GM12878 (cell line): ENCODE measurements around the gene CTRB2. TPM values are rescaled to one million over a fixed set of nuclear protein-coding genes. Genes with fewer than 3 reads are reported as not detected.

Experiments
- ATAC-seq: fragments of 200-7000 bp; cut with Tn5 transposase; 3 replicates; pipeline ENCODE4 v1.9.1; 2020; ENCODE audit warnings: mild to moderate bottlenecking, moderate library complexity
- BruUV-seq: library from RNA; stranded (reverse); fragments of 400-500 nt; replicated peaks from 2 replicates; lab custom pipeline; 2021; lab: Mats Ljungman, UMichigan
- CTCF ChIA-PET: fragments of 300-600 bp; sonication (Branson Sonifier 250); formaldehyde crosslinking; extraction: SDS; loops from one replicate; lab custom pipeline; 2021; ENCODE audit warnings: inconsistent platforms; lab: Yijun Ruan, JAX
- POLR2A ChIA-PET: fragments of 350-600 bp; formaldehyde crosslinking; extraction: SDS; loops from one replicate; lab custom pipeline; 2021; ENCODE audit warnings: inconsistent platforms; lab: Charles Lee
- RAD21 ChIA-PET: fragments of 300-600 bp; sonication (Branson Sonifier 250); formaldehyde crosslinking; loops from one replicate; lab custom pipeline; 2023; ENCODE audit warnings: antibody characterized with exemption; ENCODE audit not compliant: unreplicated experiment; lab: Charles Lee
- SMC1A ChIA-PET: fragments of 300-600 bp; sonication (Branson Sonifier 250); formaldehyde crosslinking; loops from one replicate; lab custom pipeline; 2023; ENCODE audit not compliant: unreplicated experiment, uncharacterized antibody; lab: Charles Lee
- DNase-seq: peaks from one replicate; pipeline ENCODE4 v3.0.0-alpha.2; 2011; ENCODE audit warnings: low read depth, low spot score
- FAIRE-seq: peaks from 3 replicates; lab custom pipeline; 2011; peaks lifted over from hg19 to GRCh38; lab: Jason Lieb, UNC
- H2AFZ ChIP-seq: 2 replicates; pipeline ENCODE4 v1.6.0; 2011; ENCODE audit warnings: low read depth, low read length, control low read depth; ENCODE audit not compliant: control insufficient read depth
- H3K27ac ChIP-seq: 2 replicates; pipeline ENCODE4 v1.5.1; 2011; ENCODE audit warnings: control low read depth; ENCODE audit not compliant: control insufficient read depth, insufficient read depth
- H3K27me3 ChIP-seq, 2 experiments: replicated peaks in 1 of 2; 2 replicates each; pipeline versions ENCODE4 v1.6.0 to v1.6.1; 2011; ENCODE audit warnings: low read length in 1 of 2; ENCODE audit not compliant: control insufficient read depth in 2 of 2, insufficient read depth in 2 of 2
- H3K36me3 ChIP-seq, 2 experiments: 2 replicates each; pipeline ENCODE4 v1.5.1; 2011; ENCODE audit warnings: low read length in 1 of 2; ENCODE audit not compliant: control insufficient read depth in 2 of 2, insufficient read depth in 2 of 2
- H3K4me1 ChIP-seq: 2 replicates; pipeline ENCODE4 v1.6.1; 2011; ENCODE audit warnings: mild to moderate bottlenecking, low read length, moderate library complexity, mixed read lengths; ENCODE audit not compliant: control insufficient read depth, insufficient read depth
- H3K4me2 ChIP-seq: 2 replicates; pipeline ENCODE4 v1.6.0; 2011; ENCODE audit warnings: control low read depth; ENCODE audit not compliant: control insufficient read depth, insufficient read depth
- H3K4me3 ChIP-seq: fragments of 200-600 bp; sonication (generic); 2 replicates; pipeline ENCODE4 v1.5.1; 2016
- H3K79me2 ChIP-seq: 2 replicates; pipeline ENCODE4 v1.6.0; 2011; ENCODE audit warnings: low read length; ENCODE audit not compliant: control insufficient read depth, insufficient read depth
- H3K9ac ChIP-seq: 2 replicates; pipeline ENCODE4 v1.8.0; 2011; ENCODE audit warnings: low read length, control low read depth, mixed read lengths; ENCODE audit not compliant: control insufficient read depth, insufficient read depth
- H3K9me3 ChIP-seq: replicated peaks from 3 replicates; pipeline ENCODE4 v1.5.1; 2011; ENCODE audit warnings: mild to moderate bottlenecking, low read length; ENCODE audit not compliant: control insufficient read depth, insufficient read depth
- H4K20me1 ChIP-seq: 2 replicates; pipeline ENCODE4 v1.6.0; 2011; ENCODE audit not compliant: control insufficient read depth, insufficient read depth
- CHD4 ChIP-seq: fragments of 200-600 bp; sonication (generic); IDR thresholded peaks from 2 replicates; pipeline ENCODE4 v1.6.1; 2016; ENCODE audit warnings: mild to moderate bottlenecking
- EP300 ChIP-seq, 2 experiments: fragments of 150-350 bp in 1 of 2; IDR thresholded peaks; 2 replicates each; pipeline ENCODE4 v1.6.1; 2011 to 2012; ENCODE audit warnings: low read depth in 2 of 2, low read length in 2 of 2, borderline replicate concordance in 1 of 2, improper control_type of control experiment in 1 of 2, inconsistent platforms in 1 of 2; ENCODE audit not compliant: control insufficient read depth in 1 of 2
- ESRRA ChIP-seq: IDR thresholded peaks from 2 replicates; pipeline ENCODE4 v1.6.1; 2012; ENCODE audit warnings: mild to moderate bottlenecking, low read length, improper control_type of control experiment
- HDAC2 ChIP-seq: fragments of 200-600 bp; sonication (generic); IDR thresholded peaks from 2 replicates; pipeline ENCODE4 v1.6.1; 2017
- HDGF ChIP-seq: fragments of 450-650 bp; IDR thresholded peaks from 2 replicates; pipeline ENCODE4 v1.6.1; 2016; ENCODE audit warnings: antibody characterized with exemption
- LARP7 ChIP-seq: fragments of 450-650 bp; IDR thresholded peaks from 2 replicates; pipeline ENCODE4 v1.6.1; 2017; ENCODE audit warnings: mild to moderate bottlenecking
- MEF2A ChIP-seq: IDR thresholded peaks from 2 replicates; pipeline ENCODE4 v1.6.1; 2011; ENCODE audit warnings: low read depth, mild to moderate bottlenecking, low read length, moderate library complexity; ENCODE audit not compliant: insufficient read depth
- MXI1 ChIP-seq: fragments of 150-350 bp; IDR thresholded peaks from 2 replicates; pipeline ENCODE4 v1.6.1; 2011; ENCODE audit warnings: low read depth, mild to moderate bottlenecking, inconsistent platforms, low read length, improper control_type of control experiment
- SMAD5 ChIP-seq: IDR thresholded peaks from 2 replicates; pipeline ENCODE4 v1.6.1; 2016; ENCODE audit warnings: antibody characterized with exemption, low read depth
- SMARCA5 ChIP-seq: fragments of 450-650 bp; IDR thresholded peaks from 2 replicates; pipeline ENCODE4 v1.6.1; 2017; ENCODE audit warnings: mild to moderate bottlenecking
- SP1 ChIP-seq: IDR thresholded peaks from one replicate; pipeline ENCODE4 v1.6.1; 2011; ENCODE audit warnings: low read depth, low read length
- SPI1 ChIP-seq: IDR thresholded peaks from 2 replicates; pipeline ENCODE4 v1.6.1; 2011; ENCODE audit warnings: low read depth, mild to moderate bottlenecking, low read length, moderate library complexity, borderline replicate concordance; ENCODE audit not compliant: insufficient read depth
- SREBF2 ChIP-seq: IDR thresholded peaks from 2 replicates; pipeline ENCODE4 v1.6.1; 2012; ENCODE audit warnings: mild to moderate bottlenecking, low read length
- SUZ12 ChIP-seq: fragments of 200-600 bp; sonication (generic); IDR thresholded peaks from one replicate; pipeline ENCODE4 v1.6.1; 2018; ENCODE audit warnings: antibody characterized with exemption, mild to moderate bottlenecking; ENCODE audit not compliant: unreplicated experiment
- TARDBP ChIP-seq: IDR thresholded peaks from 2 replicates; pipeline ENCODE4 v1.6.1; 2016; ENCODE audit warnings: borderline replicate concordance
- TBL1XR1 ChIP-seq: IDR thresholded peaks from 2 replicates; pipeline ENCODE4 v1.6.1; 2012; ENCODE audit warnings: low read depth, low read length, improper control_type of control experiment
- WRNIP1 ChIP-seq: IDR thresholded peaks from 2 replicates; pipeline ENCODE4 v1.6.1; 2011; ENCODE audit warnings: low read depth, low read length, improper control_type of control experiment, borderline replicate concordance
- ZBED1 ChIP-seq: IDR thresholded peaks from 2 replicates; pipeline ENCODE4 v1.6.1; 2016; ENCODE audit warnings: borderline replicate concordance
- ZNF24 ChIP-seq: fragments of 450-650 bp; IDR thresholded peaks from 2 replicates; pipeline ENCODE4 v1.6.1; 2017; ENCODE audit warnings: antibody characterized with exemption, mild to moderate bottlenecking
- WGBS: methylation state at CpG from one replicate; pipeline ENCODE4 v1.1.6; 2016; ENCODE audit warnings: low lambda C conversion rate; ENCODE audit not compliant: insufficient replicate concordance, insufficient coverage; ENCODE audit errors: missing lambda C conversion rate; 5-methylcytosine and 5-hydroxymethylcytosine counted together
- in situ Hi-C: fragments of 300-500 bp; cut with MboI; formaldehyde crosslinking; loops from 9 replicates; pipeline ENCODE4 v1.14.3; 2018; ENCODE audit warnings: mixed read lengths
- intact Hi-C: fragments of 100-400 bp; cut with micrococcal nuclease; formaldehyde crosslinking; loops from one replicate; pipeline ENCODE4 v1.14.2; 2022; ENCODE audit not compliant: unreplicated experiment
- polyA plus RNA-seq, 11 experiments: library from polyadenylated mRNA; depleted of rRNA in 4 of 11; unstranded in 6 of 11; stranded (reverse) in 5 of 11; fragments of >200 nt; fragmentation: Nextera tagmentation in 4 of 11; fragmentation: Illumina TruSeq in 1 of 11; extraction: Ambion mirVana in 4 of 11; extraction: Trizol in 1 of 11; gene quantifications; 1 replicate in 1 of 11; 2 replicates in 10 of 11; pipeline versions ENCODE4 v1.2.1 to v1.2.3, GENCODE V29; 2011 to 2016; ENCODE audit warnings: inconsistent platforms in 2 of 11, missing spikeins in 2 of 11, low read depth in 1 of 11
- total RNA-seq, 4 experiments: library from RNA; depleted of rRNA in 3 of 4; stranded (reverse); fragments of >200 nt in 3 of 4; fragmentation: Illumina TruSeq in 1 of 4; extraction: Trizol in 1 of 4; gene quantifications; 2 replicates each; pipeline versions ENCODE4 v1.2.1 to v1.2.3, GENCODE V29; 2013 to 2021
- TF ChIP-seq, protein P1 (sequence below): fragments of 450-650 bp; conservative IDR thresholded peaks from 2 replicates; pipeline ENCODE4 v1.6.1; 2017; ENCODE audit warnings: mild to moderate bottlenecking, moderate library complexity
- TF ChIP-seq, protein P2 (sequence below): fragments of 450-650 bp; IDR thresholded peaks from 2 replicates; pipeline ENCODE4 v1.6.1; 2017; ENCODE audit warnings: antibody characterized with exemption, mild to moderate bottlenecking, moderate library complexity

CTRB2 gene
- total and polyA plus RNA-seq, 10 of the 15 experiments (the other 5 are each of a cell fraction or from before 2014, with no cell fraction given), result 9.4 TPM; not detected in 9

DNA sequence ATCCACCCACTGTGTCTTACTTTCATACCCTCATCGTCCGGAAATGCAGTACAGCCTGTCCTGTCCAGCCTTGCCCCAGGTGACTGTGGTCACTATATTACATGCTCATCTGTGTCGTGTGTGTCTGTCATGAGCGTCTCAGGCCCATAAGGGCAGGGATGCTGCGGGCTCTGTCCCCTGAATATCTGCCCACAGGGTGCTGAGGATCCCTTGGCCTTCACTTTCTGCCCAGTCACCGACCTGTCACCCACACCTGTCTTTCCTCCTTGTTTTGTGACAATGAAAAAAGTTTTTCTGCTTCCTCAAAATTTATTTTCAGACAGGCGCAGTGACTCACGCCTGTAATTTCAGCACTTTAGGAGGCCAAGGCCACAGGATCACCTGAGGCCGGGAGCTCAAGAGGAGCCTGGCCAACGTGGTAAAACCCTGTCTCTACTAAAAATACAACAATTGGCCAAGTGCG, 10.5 kb upstream of the CTRB2 start (continued):
- no peak for TF ChIP-seq SMARCA5
- TF ChIP-seq CHD4, result no peak

DNA sequence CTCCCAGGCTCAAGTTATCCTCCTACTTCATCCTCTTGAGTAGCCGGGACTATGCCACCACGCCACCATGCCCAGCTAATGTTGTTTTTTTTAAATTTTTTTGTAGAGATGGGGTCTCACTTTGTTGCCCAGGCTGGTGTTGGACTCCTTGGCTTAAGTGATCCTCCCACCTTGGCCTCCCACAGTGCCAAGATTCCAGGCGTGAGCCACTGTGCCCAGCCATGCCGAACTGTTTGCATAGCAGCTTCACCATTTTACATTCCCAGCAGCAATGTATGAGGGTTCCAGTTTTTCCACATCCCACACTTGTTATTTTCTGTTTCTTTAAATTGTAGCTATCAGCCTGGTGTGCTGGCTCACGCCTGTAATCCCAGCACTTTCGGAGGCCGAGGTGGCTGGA, 9.6 kb upstream of the CTRB2 start:
- no peak overlapping the region for H3K27ac ChIP-seq
- H3K4me1 ChIP-seq, result peaks cover 20% of the 10 kb centered on the region
- H3K9me3 ChIP-seq, result no peaks in the 10 kb centered on the region
- H2AFZ ChIP-seq, result no peak overlapping the region
- POLR2A ChIA-PET, result interaction anchor here (1.5 kb wide), 1 partner anchor 19 kb away, joined by 3 read pairs; no protein-coding TSS in a partner anchor
- H3K4me2 ChIP-seq, result no peak overlapping the region
- BruUV-seq, result no TSS peak
- intact Hi-C loops (loop anchor here (5.0 kb wide), 1 partner anchor 171 kb away; no protein-coding TSS in a partner anchor), in situ Hi-C loops (loop anchor here (10.0 kb wide), 1 partner anchor 548 kb away; no protein-coding TSS in a partner anchor)
- SMC1A ChIA-PET, result interaction anchor here (0.8 to 1.1 kb wide), 2 partner anchors 17 to 19 kb away, joined by 3 read pairs; no protein-coding TSS in a partner anchor
- H3K27me3 ChIP-seq, result no peaks in the 10 kb centered on the region
- no peaks in the 10 kb centered on the region for H3K79me2 ChIP-seq
- no peaks in the 10 kb centered on the region for H3K36me3 ChIP-seq
- 72% methylated on average over 7 of the region's 7 CpGs for WGBS
- RAD21 ChIA-PET, result interaction anchor here (0.6 kb wide), 1 partner anchor 59 kb away, joined by 3 read pairs; no protein-coding TSS in a partner anchor
- H4K20me1 ChIP-seq, result no peaks in the 10 kb centered on the region
- no peak overlapping the region for H3K9ac ChIP-seq
- DNase-seq, result no peak
- CTCF ChIA-PET, result interaction anchor here (1.7 kb wide), 1 partner anchor 17 kb away, joined by 6 read pairs; no protein-coding TSS in a partner anchor
- FAIRE-seq, result no peak
- TF ChIP-seq HDAC2 (no peak), SMARCA5 (no peak), ESRRA (no peak), WRNIP1 (no peak), SREBF2 (no peak), SMAD5 (no peak), EP300 (IDR thresholded peaks at IDR 0.05; ENCODE audit: borderline replicate concordance in 1 of 2, control insufficient read depth in 1 of 2, low read depth in 2 of 2, low read length in 2 of 2) (no peak), MXI1 (no peak), TARDBP (no peak), TBL1XR1 (no peak), SP1 (no peak), LARP7 (no peak), ZBED1 (no peak), SUZ12 (no peak), HDGF (no peak), SPI1 (no peak), ZNF24 (no peak), MEF2A (no peak)
- TF ChIP-seq, protein P1, sequence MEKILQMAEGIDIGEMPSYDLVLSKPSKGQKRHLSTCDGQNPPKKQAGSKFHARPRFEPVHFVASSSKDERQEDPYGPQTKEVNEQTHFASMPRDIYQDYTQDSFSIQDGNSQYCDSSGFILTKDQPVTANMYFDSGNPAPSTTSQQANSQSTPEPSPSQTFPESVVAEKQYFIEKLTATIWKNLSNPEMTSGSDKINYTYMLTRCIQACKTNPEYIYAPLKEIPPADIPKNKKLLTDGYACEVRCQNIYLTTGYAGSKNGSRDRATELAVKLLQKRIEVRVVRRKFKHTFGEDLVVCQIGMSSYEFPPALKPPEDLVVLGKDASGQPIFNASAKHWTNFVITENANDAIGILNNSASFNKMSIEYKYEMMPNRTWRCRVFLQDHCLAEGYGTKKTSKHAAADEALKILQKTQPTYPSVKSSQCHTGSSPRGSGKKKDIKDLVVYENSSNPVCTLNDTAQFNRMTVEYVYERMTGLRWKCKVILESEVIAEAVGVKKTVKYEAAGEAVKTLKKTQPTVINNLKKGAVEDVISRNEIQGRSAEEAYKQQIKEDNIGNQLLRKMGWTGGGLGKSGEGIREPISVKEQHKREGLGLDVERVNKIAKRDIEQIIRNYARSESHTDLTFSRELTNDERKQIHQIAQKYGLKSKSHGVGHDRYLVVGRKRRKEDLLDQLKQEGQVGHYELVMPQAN, result no peak
- TF ChIP-seq, protein P2, sequence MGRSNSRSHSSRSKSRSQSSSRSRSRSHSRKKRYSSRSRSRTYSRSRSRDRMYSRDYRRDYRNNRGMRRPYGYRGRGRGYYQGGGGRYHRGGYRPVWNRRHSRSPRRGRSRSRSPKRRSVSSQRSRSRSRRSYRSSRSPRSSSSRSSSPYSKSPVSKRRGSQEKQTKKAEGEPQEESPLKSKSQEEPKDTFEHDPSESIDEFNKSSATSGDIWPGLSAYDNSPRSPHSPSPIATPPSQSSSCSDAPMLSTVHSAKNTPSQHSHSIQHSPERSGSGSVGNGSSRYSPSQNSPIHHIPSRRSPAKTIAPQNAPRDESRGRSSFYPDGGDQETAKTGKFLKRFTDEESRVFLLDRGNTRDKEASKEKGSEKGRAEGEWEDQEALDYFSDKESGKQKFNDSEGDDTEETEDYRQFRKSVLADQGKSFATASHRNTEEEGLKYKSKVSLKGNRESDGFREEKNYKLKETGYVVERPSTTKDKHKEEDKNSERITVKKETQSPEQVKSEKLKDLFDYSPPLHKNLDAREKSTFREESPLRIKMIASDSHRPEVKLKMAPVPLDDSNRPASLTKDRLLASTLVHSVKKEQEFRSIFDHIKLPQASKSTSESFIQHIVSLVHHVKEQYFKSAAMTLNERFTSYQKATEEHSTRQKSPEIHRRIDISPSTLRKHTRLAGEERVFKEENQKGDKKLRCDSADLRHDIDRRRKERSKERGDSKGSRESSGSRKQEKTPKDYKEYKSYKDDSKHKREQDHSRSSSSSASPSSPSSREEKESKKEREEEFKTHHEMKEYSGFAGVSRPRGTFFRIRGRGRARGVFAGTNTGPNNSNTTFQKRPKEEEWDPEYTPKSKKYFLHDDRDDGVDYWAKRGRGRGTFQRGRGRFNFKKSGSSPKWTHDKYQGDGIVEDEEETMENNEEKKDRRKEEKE, result no peak
- TF ChIP-seq, all 136 proteins: peak for 0
- H3K4me3 ChIP-seq, result no peak overlapping the region
- ATAC-seq, result no peak
